Loucy (cell line): ENCODE results near the gene DNAH9.

Experiments used
- H2AFZ ChIP-seq: fragments of 200-600 bp; sonication (generic); 2 replicates; pipeline ENCODE4 v1.6.0; 2016; ENCODE audit warnings: antibody characterized with exemption, mild to moderate bottlenecking, low read length, moderate library complexity
- H3F3A ChIP-seq: fragments of 200-600 bp; 2 replicates; pipeline ENCODE4 v1.6.0; 2016; ENCODE audit warnings: antibody characterized with exemption, low read depth, mild to moderate bottlenecking
- H3K27me3 ChIP-seq: fragments of 200-600 bp; sonication (generic); 2 replicates; pipeline ENCODE4 v1.6.1; 2014; ENCODE audit warnings: low read length, mild to moderate bottlenecking; ENCODE audit not compliant: insufficient read depth, poor library complexity, severe bottlenecking
- H3K36me3 ChIP-seq: fragments of 200-600 bp; sonication (generic); 2 replicates; pipeline ENCODE4 v1.6.1; 2016; ENCODE audit warnings: low read length; ENCODE audit not compliant: insufficient read depth
- H3K4me1 ChIP-seq: fragments of 200-600 bp; sonication (generic); 2 replicates; pipeline ENCODE4 v1.5.1; 2014; ENCODE audit warnings: low read length, mild to moderate bottlenecking; ENCODE audit not compliant: insufficient read depth, poor library complexity, severe bottlenecking
- H3K4me2 ChIP-seq: fragments of 200-600 bp; sonication (generic); 2 replicates; pipeline ENCODE4 v1.6.0; 2014; ENCODE audit warnings: antibody characterized with exemption, low read length, low read depth, mild to moderate bottlenecking; ENCODE audit not compliant: poor library complexity, severe bottlenecking
- H3K4me3 ChIP-seq: fragments of 200-600 bp; sonication (generic); 2 replicates; pipeline ENCODE4 v1.5.1; 2014; ENCODE audit warnings: low read length, mild to moderate bottlenecking, mixed read lengths; ENCODE audit not compliant: poor library complexity, severe bottlenecking
- H3K79me2 ChIP-seq: fragments of 200-600 bp; sonication (generic); 2 replicates; pipeline ENCODE4 v1.6.1; 2014; ENCODE audit warnings: low read length; ENCODE audit not compliant: insufficient read depth
- H3K9ac ChIP-seq: fragments of 200-600 bp; sonication (generic); 2 replicates; pipeline ENCODE4 v1.6.0; 2014; ENCODE audit warnings: mild to moderate bottlenecking, low read depth, low read length, moderate library complexity; ENCODE audit not compliant: poor library complexity, severe bottlenecking
- H3K9me2 ChIP-seq: fragments of 200-600 bp; sonication (generic); replicated peaks from 2 replicates; pipeline ENCODE4 v1.6.1; 2016; ENCODE audit warnings: low read depth, low read length, mixed read lengths
- H3K9me3 ChIP-seq: fragments of 200-600 bp; sonication (generic); 2 replicates; pipeline ENCODE4 v1.6.1; 2014; ENCODE audit warnings: mild to moderate bottlenecking, antibody characterized with exemption, low read length, low read depth; ENCODE audit not compliant: insufficient read depth
- H4K20me1 ChIP-seq: fragments of 200-600 bp; sonication (generic); 2 replicates; pipeline ENCODE4 v1.6.0; 2014; ENCODE audit warnings: antibody characterized with exemption, low read length, mild to moderate bottlenecking; ENCODE audit not compliant: insufficient read depth, poor library complexity, severe bottlenecking
- CTCF ChIP-seq: fragments of 200-600 bp; sonication (generic); conservative IDR thresholded peaks from 2 replicates; pipeline ENCODE4 v1.5.1; 2014; ENCODE audit warnings: mild to moderate bottlenecking, antibody characterized with exemption, low read length
- EZH2phosphoT487 ChIP-seq: fragments of 200-600 bp; IDR thresholded peaks from 2 replicates; pipeline ENCODE4 v1.6.1; 2018; ENCODE audit warnings: antibody characterized with exemption, mild to moderate bottlenecking, moderate library complexity, borderline replicate concordance

Gene DNAH9

GRCh38 chr17:11618861-11619566 is 20.7 kb downstream of the DNAH9 start:
- H3K4me3 ChIP-seq: no peak overlapping the region
- no peaks in the 10 kb centered on the region for H3K79me2 ChIP-seq
- H2AFZ ChIP-seq: no peak overlapping the region
- no peaks in the 10 kb centered on the region for H3K9me2 ChIP-seq
- H3K36me3 ChIP-seq: no peaks in the 10 kb centered on the region
- no peaks in the 10 kb centered on the region; the same call in 1 of the 2 replicates for H3K9me3 ChIP-seq
- no peaks in the 10 kb centered on the region for H4K20me1 ChIP-seq
- H3F3A ChIP-seq: no peaks in the 10 kb centered on the region
- H3K9ac ChIP-seq: no peak overlapping the region
- no peak overlapping the region for H3K4me2 ChIP-seq
- no peaks in the 10 kb centered on the region for H3K27me3 ChIP-seq
- no peak for TF ChIP-seq CTCF
- TF ChIP-seq EZH2phosphoT487: no peak
- no peaks in the 10 kb centered on the region for H3K4me1 ChIP-seq

- Histone ChIP-seq H3K27me3 (no peaks in the 10 kb centered on the region), H3K79me2 (no peaks in the 10 kb centered on the region), H3F3A (no peaks in the 10 kb centered on the region), H3K4me2 (no peak overlapping the region), H3K9me3 (no peaks in the 10 kb centered on the region; the same call in 1 of the 2 replicates), H3K9ac (no peak overlapping the region), H3K4me1 (no peaks in the 10 kb centered on the region), H3K36me3 (no peaks in the 10 kb centered on the region), H3K9me2 (no peaks in the 10 kb centered on the region), H2AFZ (no peak overlapping the region), H4K20me1 (no peaks in the 10 kb centered on the region), H3K4me3 (no peak overlapping the region)
- TF ChIP-seq EZH2phosphoT487 (no peak), CTCF (no peak)
Measured at GRCh38 chr17:11622492-11622891, 24.2 kb downstream of the DNAH9 start.

GRCh38 chr17:11624976-11625375 is 26.7 kb downstream of the DNAH9 start:
- Histone ChIP-seq H3K4me3 (no peak overlapping the region), H3K4me2 (no peak overlapping the region), H3K36me3 (no peaks in the 10 kb centered on the region), H3K9ac (no peak overlapping the region), H4K20me1 (no peaks in the 10 kb centered on the region), H3K79me2 (no peaks in the 10 kb centered on the region), H3K4me1 (no peaks in the 10 kb centered on the region), H3K27me3 (no peaks in the 10 kb centered on the region), H2AFZ (no peak overlapping the region), H3F3A (no peaks in the 10 kb centered on the region), H3K9me2 (no peaks in the 10 kb centered on the region), H3K9me3 (no peaks in the 10 kb centered on the region; the same call in 1 of the 2 replicates)
- TF ChIP-seq CTCF: no peak
- no peak for TF ChIP-seq EZH2phosphoT487
